Activated T-cell treated with anti-CD3 and anti-CD28 coated beads, Interleukin-2, amount 50 U/mL, for 72 hours (primary cell): ENCODE measurements around the gene IDE. TPM values are rescaled to one million over a fixed set of nuclear protein-coding genes. Genes with fewer than 3 reads are reported as not detected.
"Not testable (repeated sequence)": the region's sequence is repeated elsewhere in the genome, so short reads cannot be mapped to it uniquely, and the experiment has no call there.

Experiments used
- ATAC-seq, 2 donors: fragments of 150-1000 bp; cut with Tn5 transposase; replicated peaks in 1 of 2; 2 replicates each; pipeline ENCODE4 v1.10.0; 2021; ENCODE audit warnings: moderate library complexity in 2 of 2, mild to moderate bottlenecking in 1 of 2
- DNase-seq, 2 donors: peaks; one replicate each; pipeline ENCODE4 v3.0.0; 2021 to 2022; ENCODE audit warnings: mixed read lengths in 1 of 2
- H3K27ac Mint-ChIP-seq: one replicate; pipeline ENCODE4 v1.8.0; 2022; ENCODE audit warnings: mild to moderate bottlenecking, moderate library complexity, mixed read lengths
- H3K27me3 Mint-ChIP-seq: one replicate; pipeline ENCODE4 v1.8.0; 2022; ENCODE audit warnings: low read depth, mixed read lengths
- H3K36me3 Mint-ChIP-seq, 2 donors: one replicate each; pipeline ENCODE4 v1.8.0; 2022; ENCODE audit warnings: mixed read lengths in 2 of 2, mild to moderate bottlenecking in 1 of 2; ENCODE audit not compliant: insufficient read depth in 2 of 2
- H3K4me1 Mint-ChIP-seq: one replicate; pipeline ENCODE4 v1.8.0; 2022; ENCODE audit warnings: low read depth, mixed read lengths
- H3K4me3 Mint-ChIP-seq, 2 donors: one replicate each; pipeline ENCODE4 v1.8.0; 2022; ENCODE audit warnings: mild to moderate bottlenecking in 2 of 2, mixed read lengths in 2 of 2, moderate library complexity in 2 of 2
- H3K9me3 Mint-ChIP-seq, 2 donors: one replicate each; pipeline ENCODE4 v1.8.0; 2022; ENCODE audit warnings: mixed read lengths in 2 of 2
- total RNA-seq, 2 donors: library from RNA; stranded (reverse); gene quantifications; one replicate each; pipeline ENCODE4 v1.2.3, GENCODE V29; 2022

IDE gene
- 10 to 100 TPM; 23.3 to 23.5 TPM for total RNA-seq

DNA sequence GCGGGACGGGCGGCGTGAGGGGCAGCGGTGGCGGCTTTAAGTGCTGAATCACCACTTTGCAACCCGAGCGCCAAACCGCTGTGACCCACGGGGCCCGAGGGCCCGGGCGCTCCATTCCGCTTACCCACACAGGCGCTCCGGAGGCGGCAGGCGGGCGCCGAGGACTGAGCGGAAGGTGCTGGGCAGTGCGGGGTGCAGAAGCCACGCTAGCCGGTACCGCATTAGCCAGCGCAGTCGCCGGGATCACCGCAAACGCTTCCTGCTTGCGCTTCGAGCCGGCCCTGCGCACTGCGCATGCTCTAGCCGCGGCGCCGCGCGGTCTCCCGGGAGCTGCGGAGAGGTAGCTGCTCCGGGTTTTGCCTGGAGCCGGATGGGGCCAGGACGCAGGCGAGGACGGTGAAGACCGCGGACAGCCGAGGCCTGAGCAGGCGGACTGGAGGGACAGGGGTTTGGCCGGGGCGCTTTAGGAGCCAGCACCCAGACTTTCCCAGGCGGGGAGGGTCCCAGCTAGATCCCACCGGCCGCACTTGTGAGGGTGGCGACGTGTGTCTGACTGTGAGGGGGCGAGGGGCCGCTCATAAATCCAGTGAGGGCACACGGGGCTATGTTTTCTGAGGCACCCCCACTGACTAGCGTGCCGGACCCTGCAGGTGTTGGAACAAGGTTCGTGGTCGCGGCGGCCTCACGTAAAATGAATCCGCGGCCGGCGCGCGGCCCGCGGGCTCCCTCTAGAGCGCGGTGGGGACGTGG, at the start of gene IDE:
IDE (minus strand) TSS at position 296 of the 750 bp plus-strand sequence; CDS start at position 222, 74 bp downstream.
- Mint-ChIP-seq H3K27ac (peak within 1 kb of the TSS; percentile 85), H3K36me3 (peaks cover 1% of the 10 kb centered on the region in 2 donors), H3K27me3 (no peaks in the 10 kb centered on the region), H3K9me3 (no peaks in the 10 kb centered on the region), H3K4me1 (peaks cover 35% of the 10 kb centered on the region), H3K4me3 (peak within 1 kb of the TSS; percentile 82 to 85)
- ATAC-seq, result peak; percentile 82
- DNase-seq, result peak; percentile 85 to 89

DNA sequence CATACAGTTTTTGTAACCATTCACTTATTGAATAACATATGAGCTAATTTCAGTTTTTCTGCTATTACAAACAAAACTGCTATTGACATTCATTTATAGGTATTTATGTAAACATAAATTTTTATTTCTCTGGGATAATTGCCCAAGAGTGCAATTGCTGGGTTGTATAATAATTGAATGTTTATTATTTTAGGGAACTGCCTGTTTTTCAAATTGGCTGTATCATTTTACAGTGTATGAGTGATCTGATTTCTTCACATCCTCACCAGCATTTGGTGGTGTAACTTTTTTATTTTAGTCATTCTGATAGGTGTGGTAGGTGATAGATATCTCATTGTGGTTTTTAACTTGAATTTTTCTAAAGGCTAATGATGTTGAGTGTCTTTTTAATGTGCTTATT, 45.5 kb upstream of the IDE start:
- H3K27me3 Mint-ChIP-seq, result no peaks in the 10 kb centered on the region
- H3K36me3 Mint-ChIP-seq, result peaks cover 20 to 60% of the 10 kb centered on the region in 2 donors
- H3K4me1 Mint-ChIP-seq, result no peaks in the 10 kb centered on the region
- no peak overlapping the region for H3K27ac Mint-ChIP-seq
- no peak for ATAC-seq
- DNase-seq, result no peak
- peaks cover 3 to 4% of the 10 kb centered on the region in 2 donors for H3K9me3 Mint-ChIP-seq
- H3K4me3 Mint-ChIP-seq, result no peak overlapping the region

DNA sequence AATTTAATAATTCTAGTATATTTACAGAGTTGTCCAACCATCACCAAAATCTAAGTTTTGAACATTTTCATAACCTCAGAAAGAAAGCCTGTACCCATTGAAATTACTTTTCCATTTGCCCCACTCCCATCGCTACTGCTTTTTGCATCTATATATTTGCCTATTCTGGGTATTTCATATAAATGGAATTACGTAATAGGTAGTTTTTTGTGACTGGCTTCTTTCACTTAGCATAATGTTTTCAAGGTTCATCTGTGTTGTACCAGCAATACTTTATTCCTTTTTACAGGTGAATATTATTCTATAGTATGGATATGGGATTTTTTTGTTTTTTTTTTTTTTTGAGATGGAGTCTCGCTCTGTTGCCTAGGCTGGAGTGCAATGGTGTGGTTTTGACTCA, 41.6 kb upstream of the IDE start:
- ATAC-seq (no peak), DNase-seq (no peak)
- no peaks in the 10 kb centered on the region for H3K9me3 Mint-ChIP-seq
- peaks cover 16 to 38% of the 10 kb centered on the region in 2 donors for H3K36me3 Mint-ChIP-seq
- H3K4me1 Mint-ChIP-seq, result no peaks in the 10 kb centered on the region
- H3K4me3 Mint-ChIP-seq, result no peak overlapping the region
- H3K27ac Mint-ChIP-seq, result no peak overlapping the region
- no peaks in the 10 kb centered on the region for H3K27me3 Mint-ChIP-seq

GRCh38 chr10:92604841-92605240, 30.9 kb upstream of the IDE start:
- no peak for ATAC-seq
- Mint-ChIP-seq H3K4me3 (peak overlapping the region in 1 of 2 donors; percentile 43), H3K27ac (peak overlapping the region; percentile 92), H3K36me3 (peaks cover 19 to 38% of the 10 kb centered on the region in 2 donors), H3K4me1 (peaks cover 45% of the 10 kb centered on the region), H3K27me3 (no peaks in the 10 kb centered on the region), H3K9me3 (no peaks in the 10 kb centered on the region)
- no peak for DNase-seq

DNA sequence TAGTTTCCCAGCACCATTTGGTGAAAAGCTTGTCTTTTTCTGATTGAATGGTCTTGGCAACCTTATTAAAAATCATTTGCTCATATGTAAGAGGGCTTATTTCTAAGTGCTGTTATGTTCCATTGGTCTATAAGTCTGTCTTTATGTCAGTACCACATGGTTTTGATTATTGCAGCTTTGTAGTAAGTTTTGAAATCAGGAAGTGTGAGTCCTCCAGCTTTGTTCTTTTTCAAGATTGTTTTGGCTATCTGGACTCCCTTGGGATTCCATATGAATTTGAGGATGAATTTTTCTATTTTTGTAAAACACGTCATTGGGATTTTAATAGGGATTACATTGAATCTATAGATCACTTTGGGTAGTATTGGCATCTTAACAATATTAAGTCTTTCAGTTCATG, 24.4 kb upstream of the IDE start:
- Mint-ChIP-seq H3K9me3 (no peaks in the 10 kb centered on the region), H3K27me3 (no peaks in the 10 kb centered on the region), H3K4me3 (no peak overlapping the region), H3K27ac (peak overlapping the region; percentile 46), H3K4me1 (peaks cover 70% of the 10 kb centered on the region), H3K36me3 (peaks cover 2 to 16% of the 10 kb centered on the region in 2 donors)
- DNase-seq (no peak), ATAC-seq (no peak)

GRCh38 chr10:92595505-92595904, 21.6 kb upstream of the IDE start:
- H3K9me3 Mint-ChIP-seq, result no peaks in the 10 kb centered on the region
- no peak for ATAC-seq
- no peak for DNase-seq
- peak overlapping the region; percentile 72 for H3K27ac Mint-ChIP-seq
- H3K4me1 Mint-ChIP-seq, result peaks cover 58% of the 10 kb centered on the region
- peak overlapping the region; percentile 99 for H3K4me3 Mint-ChIP-seq
- H3K36me3 Mint-ChIP-seq, result peaks cover 6 to 17% of the 10 kb centered on the region in 2 donors
- H3K27me3 Mint-ChIP-seq, result no peaks in the 10 kb centered on the region

- DNase-seq (no peak), ATAC-seq (no peak)
- Mint-ChIP-seq H3K36me3 (peaks cover 6 to 17% of the 10 kb centered on the region in 2 donors), H3K27me3 (no peaks in the 10 kb centered on the region), H3K9me3 (no peaks in the 10 kb centered on the region), H3K4me3 (peak overlapping the region; percentile 99), H3K4me1 (peaks cover 61% of the 10 kb centered on the region), H3K27ac (peak overlapping the region; percentile 99)
Measured at GRCh38 chr10:92593619-92594588, 20.0 kb upstream of the IDE start.

DNA sequence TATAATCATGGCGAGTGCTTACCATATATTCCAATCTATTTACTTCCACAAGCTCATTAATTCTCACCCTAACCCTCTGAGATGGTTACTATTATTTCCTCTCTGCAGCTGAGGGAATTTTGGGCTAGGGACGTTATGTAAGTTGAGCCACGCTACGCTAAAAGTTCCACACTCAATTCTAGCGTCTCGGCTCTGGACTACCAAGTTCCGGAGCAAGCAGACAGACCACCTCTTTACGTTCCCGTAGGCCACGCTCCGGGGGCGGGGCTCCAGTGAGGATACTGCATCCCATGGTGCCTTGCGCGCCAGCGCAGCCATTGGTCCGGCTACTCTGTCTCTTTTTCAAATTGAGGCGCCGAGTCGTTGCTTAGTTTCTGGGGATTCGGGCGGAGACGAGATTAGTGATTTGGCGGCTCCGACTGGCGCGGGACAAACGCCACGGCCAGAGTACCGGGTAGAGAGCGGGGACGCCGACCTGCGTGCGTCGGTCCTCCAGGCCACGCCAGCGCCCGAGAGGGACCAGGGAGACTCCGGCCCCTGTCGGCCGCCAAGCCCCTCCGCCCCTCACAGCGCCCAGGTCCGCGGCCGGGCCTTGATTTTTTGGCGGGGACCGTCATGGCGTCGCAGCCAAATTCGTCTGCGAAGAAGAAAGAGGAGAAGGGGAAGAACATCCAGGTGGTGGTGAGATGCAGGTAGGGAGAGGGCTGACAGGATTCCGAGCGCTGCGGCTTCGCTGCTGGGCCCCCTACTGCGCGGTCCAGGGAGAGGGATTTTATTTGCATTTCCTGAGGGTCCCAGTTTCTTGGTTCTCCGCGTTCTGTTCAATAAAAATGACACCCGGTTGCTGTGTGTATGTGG, 19.1 kb upstream of the IDE start, which contains the start of gene KIF11:
KIF11 (plus strand) TSS at position 370 of the 858 bp plus-strand sequence; CDS start at position 616, 246 bp downstream.
- peak; percentile 81 to 84 for ATAC-seq
- peaks cover 6 to 12% of the 10 kb centered on the region in 2 donors for H3K36me3 Mint-ChIP-seq
- peaks cover 60% of the 10 kb centered on the region for H3K4me1 Mint-ChIP-seq
- peak; percentile 97 to 98 for DNase-seq
- no peaks in the 10 kb centered on the region for H3K9me3 Mint-ChIP-seq
- H3K4me3 Mint-ChIP-seq, result peak within 1 kb of the TSS; percentile 99
- H3K27me3 Mint-ChIP-seq, result no peaks in the 10 kb centered on the region
- peak within 1 kb of the TSS; percentile 99 for H3K27ac Mint-ChIP-seq

GRCh38 chr10:92591550-92592022, 17.7 kb upstream of the IDE start:
- peak; percentile 89 to 91 for ATAC-seq
- Mint-ChIP-seq H3K4me3 (peak overlapping the region; percentile 99), H3K4me1 (peaks cover 46% of the 10 kb centered on the region), H3K9me3 (no peaks in the 10 kb centered on the region), H3K36me3 (peaks cover 6 to 9% of the 10 kb centered on the region in 2 donors), H3K27ac (peak overlapping the region; percentile 99), H3K27me3 (no peaks in the 10 kb centered on the region)
- peak; percentile 94 for DNase-seq

DNA sequence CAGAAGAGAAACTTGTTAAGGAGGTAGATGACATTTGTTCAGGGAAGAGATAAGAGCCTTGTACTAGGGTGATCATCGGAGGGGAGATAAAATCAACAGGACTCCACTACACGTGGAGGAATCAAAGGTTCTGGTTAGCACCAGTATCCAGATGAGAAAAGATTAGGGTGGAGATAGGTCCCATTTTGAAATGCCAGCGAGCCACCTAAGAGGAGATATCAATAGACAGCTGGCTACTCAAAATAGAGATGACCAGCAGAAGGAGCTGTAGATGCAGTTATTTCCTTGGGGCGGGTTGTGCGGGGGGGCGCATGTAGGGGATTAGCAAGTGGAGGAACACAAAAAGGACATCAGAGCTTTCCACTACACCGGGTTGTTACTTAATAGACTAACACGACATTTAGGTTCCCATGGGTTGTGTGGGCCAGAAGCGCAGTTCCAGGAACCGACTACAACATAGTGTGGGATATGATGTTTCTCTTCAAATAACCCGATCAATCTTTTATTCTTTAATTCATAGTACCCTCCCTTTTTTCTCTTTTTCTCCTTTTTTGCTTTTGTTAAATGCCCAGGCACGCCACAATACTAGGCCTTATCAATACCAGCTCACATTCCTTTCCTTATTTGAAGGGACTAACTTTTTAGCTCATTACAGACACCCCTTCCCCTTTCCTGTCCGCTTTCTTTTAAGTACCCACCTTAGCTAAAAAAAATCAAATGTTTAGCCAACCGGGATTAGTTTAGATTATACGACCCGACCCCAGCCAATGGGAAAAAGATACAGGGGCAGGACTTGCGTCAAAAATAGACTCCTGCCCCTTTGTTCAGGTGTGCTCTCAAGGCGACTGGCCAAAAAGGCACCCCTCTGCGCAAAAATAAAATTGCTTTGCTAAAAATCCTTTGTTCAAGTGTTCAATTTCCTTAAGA, 17.0 kb upstream of the IDE start:
- peak overlapping the region; percentile 98 for H3K27ac Mint-ChIP-seq
- peaks cover 39% of the 10 kb centered on the region for H3K4me1 Mint-ChIP-seq

DNA sequence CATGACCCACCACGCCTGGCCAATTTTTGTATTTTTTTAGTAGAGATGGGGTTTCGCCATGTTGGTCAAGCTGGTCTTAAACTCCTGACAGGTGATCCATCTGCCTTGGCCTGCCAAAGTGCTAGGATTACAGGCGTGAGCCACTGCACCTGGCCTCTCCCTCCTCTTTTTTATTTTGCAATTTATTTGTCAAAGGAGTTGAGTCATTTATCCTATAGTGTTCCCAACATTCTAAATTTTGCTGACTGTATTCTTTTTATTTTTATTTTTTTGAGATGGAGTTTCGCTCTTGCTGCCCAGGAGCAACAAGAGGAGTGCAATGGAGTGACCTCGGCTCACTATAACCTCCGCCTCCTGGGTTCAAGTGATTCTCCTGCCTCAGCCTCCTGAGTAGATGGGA, 8.5 kb upstream of the IDE start:
- not testable (repeated sequence) for H3K27ac Mint-ChIP-seq, DNase-seq, H3K4me1 Mint-ChIP-seq, H3K27me3 Mint-ChIP-seq, H3K4me3 Mint-ChIP-seq, H3K9me3 Mint-ChIP-seq, ATAC-seq, H3K36me3 Mint-ChIP-seq

More for the DNA sequence above, 17.0 kb upstream of the IDE start:
- H3K36me3 Mint-ChIP-seq, result peaks cover 6 to 9% of the 10 kb centered on the region in 2 donors
- no peaks in the 10 kb centered on the region for H3K9me3 Mint-ChIP-seq
- peak overlapping the region; percentile 99 for H3K4me3 Mint-ChIP-seq
- DNase-seq (peak; percentile 22 to 34), ATAC-seq (peak; percentile 4 to 11)
- H3K27me3 Mint-ChIP-seq, result no peaks in the 10 kb centered on the region
